HepG2 (cell line): ENCODE results near the gene OGFR. TPM values are rescaled to one million over a fixed set of nuclear protein-coding genes. Genes with fewer than 3 reads are reported as not detected.
A peak's percentile ranks its signal among the peaks of the same experiment; 100 is the strongest.

ENCODE experiments used
- ATAC-seq: fragments of 200-7000 bp; cut with Tn5 transposase; 3 replicates; pipeline ENCODE4 v1.9.1; 2020; ENCODE audit warnings: mild to moderate bottlenecking, moderate library complexity
- BruUV-seq: library from RNA; stranded (reverse); fragments of 400-500 nt; replicated peaks from 2 replicates; lab custom pipeline; 2021; lab: Mats Ljungman, UMichigan
- CTCF ChIA-PET: fragments of 300-600 bp; formaldehyde crosslinking; extraction: SDS; loops from one replicate; lab custom pipeline; 2021; ENCODE audit warnings: low total read pairs, inconsistent platforms, low intra/inter-chr PET ratio; lab: Yijun Ruan, JAX
- POLR2A ChIA-PET: fragments of 350-600 bp; sonication (Branson Sonifier 250); formaldehyde crosslinking; loops from one replicate; lab custom pipeline; 2020; ENCODE audit warnings: antibody characterized with exemption, inconsistent platforms; lab: Yijun Ruan, JAX
- DNase-seq: peaks from one replicate; pipeline ENCODE4 v3.0.0-alpha.2; 2015; ENCODE audit warnings: low spot score
- FAIRE-seq: peaks from 3 replicates; lab custom pipeline; 2011; peaks lifted over from hg19 to GRCh38; lab: Jason Lieb, UNC
- H2AFZ ChIP-seq: one replicate; pipeline ENCODE4 v1.6.1; 2011; ENCODE audit warnings: low read length, inconsistent platforms
- H3K27ac ChIP-seq: fragments of 300-600 bp; 3 replicates; pipeline ENCODE4 v1.8.0; 2011; ENCODE audit warnings: mixed run types, mild to moderate bottlenecking, mixed read lengths, low read length, inconsistent platforms; ENCODE audit not compliant: insufficient read depth; ENCODE audit errors: extremely low read length
- H3K27me3 ChIP-seq, 2 experiments: fragments of 200-600 bp in 1 of 2; 2 replicates in 1 of 2; 3 replicates in 1 of 2; pipeline versions ENCODE4 v1.6.0 to v1.8.0; 2011; ENCODE audit warnings: low read length in 2 of 2, mild to moderate bottlenecking in 2 of 2, moderate library complexity in 2 of 2, inconsistent platforms in 1 of 2; ENCODE audit not compliant: insufficient read depth in 2 of 2, control insufficient read depth in 1 of 2
- H3K36me3 ChIP-seq, 2 experiments: fragments of 200-600 bp in 1 of 2; replicated peaks in 1 of 2; 2 replicates in 1 of 2; 3 replicates in 1 of 2; pipeline versions ENCODE4 v1.5.1 to v1.8.0; 2011; ENCODE audit warnings: low read length in 2 of 2, inconsistent platforms in 1 of 2; ENCODE audit not compliant: insufficient read depth in 2 of 2, control insufficient read depth in 1 of 2
- H3K4me1 ChIP-seq: 2 replicates; pipeline ENCODE4 v1.5.1; 2012; ENCODE audit warnings: low read length, inconsistent platforms; ENCODE audit not compliant: insufficient read depth
- H3K4me2 ChIP-seq: 2 replicates; pipeline ENCODE4 v1.6.0; 2011; ENCODE audit warnings: low read depth, low read length, inconsistent platforms
- H3K4me3 ChIP-seq, 3 experiments: fragments of 200-600 bp in 1 of 3; sonication (generic), shearing (Covaris generic) in 1 of 3; replicated peaks in 1 of 3; 2 replicates each; pipeline ENCODE4 v1.5.1; 2011 to 2016; ENCODE audit warnings: low read length in 3 of 3, inconsistent platforms in 2 of 3, low read depth in 2 of 3, mild to moderate bottlenecking in 2 of 3, control low read depth in 1 of 3, mixed read lengths in 1 of 3; ENCODE audit not compliant: insufficient read depth in 1 of 3
- H3K79me2 ChIP-seq: one replicate; pipeline ENCODE4 v1.6.1; 2011; ENCODE audit warnings: low read length, inconsistent platforms; ENCODE audit not compliant: insufficient read depth
- H3K9ac ChIP-seq: 2 replicates; pipeline ENCODE4 v1.6.0; 2011; ENCODE audit warnings: mild to moderate bottlenecking, low read depth, low read length, inconsistent platforms; ENCODE audit not compliant: insufficient read depth
- H3K9me3 ChIP-seq: 2 replicates; pipeline ENCODE4 v1.5.1; 2012; ENCODE audit warnings: mild to moderate bottlenecking, low read length
- H4K20me1 ChIP-seq: 2 replicates; pipeline ENCODE4 v1.6.0; 2011; ENCODE audit warnings: inconsistent platforms, mild to moderate bottlenecking, low read length, moderate library complexity; ENCODE audit not compliant: insufficient read depth
- ARNT2 ChIP-seq: sonication (generic); formaldehyde crosslinking; IDR thresholded peaks from 2 replicates; pipeline ENCODE4 v1.8.0; 2022; ENCODE audit warnings: mild to moderate bottlenecking, low read depth, missing genetic modification reagents, moderate library complexity
- EEA1 ChIP-seq: sonication (generic); formaldehyde crosslinking; IDR thresholded peaks from 2 replicates; pipeline ENCODE4 v1.5.1; 2020; ENCODE audit warnings: mild to moderate bottlenecking, missing genetic modification reagents, borderline replicate concordance
- GABPB1 ChIP-seq: IDR thresholded peaks from 2 replicates; pipeline ENCODE4 v1.6.1; 2016; ENCODE audit warnings: mild to moderate bottlenecking, missing genetic modification reagents, moderate library complexity, missing compliant biosample characterization
- GATA4 ChIP-seq: sonication (generic); IDR thresholded peaks from 2 replicates; pipeline ENCODE4 v1.6.1; 2016; ENCODE audit warnings: antibody characterized with exemption, low read depth, borderline replicate concordance
- JARID2 ChIP-seq: sonication (generic); formaldehyde crosslinking; IDR thresholded peaks from 2 replicates; pipeline ENCODE4 v1.8.1; 2023; ENCODE audit warnings: missing genetic modification reagents, inconsistent platforms; ENCODE audit not compliant: insufficient replicate concordance
- MAZ ChIP-seq, 2 experiments: sonication (generic) in 1 of 2; formaldehyde crosslinking in 1 of 2; IDR thresholded peaks; 2 replicates each; pipeline versions ENCODE4 v1.5.0 to v1.6.1; 2012 to 2020; ENCODE audit warnings: low read depth in 2 of 2, mild to moderate bottlenecking in 2 of 2, borderline replicate concordance in 1 of 2, improper control_type of control experiment in 1 of 2, low read length in 1 of 2, missing genetic modification reagents in 1 of 2, moderate library complexity in 1 of 2
- RBFOX2 ChIP-seq: fragments of 200-400 bp; formaldehyde crosslinking; IDR thresholded peaks from 2 replicates; pipeline ENCODE4 v1.6.1; 2017; ENCODE audit warnings: low read depth, mild to moderate bottlenecking, low read length
- RELA ChIP-seq: sonication (generic); formaldehyde crosslinking; IDR thresholded peaks from 2 replicates; pipeline ENCODE4 v1.4.0; 2020; ENCODE audit warnings: missing genetic modification reagents
- SALL1 ChIP-seq: sonication (generic); formaldehyde crosslinking; IDR thresholded peaks from 2 replicates; pipeline ENCODE4 v1.8.0; 2022; ENCODE audit warnings: mild to moderate bottlenecking, missing genetic modification reagents
- SMC3 ChIP-seq: IDR thresholded peaks from 2 replicates; pipeline ENCODE4 v1.6.1; 2011; ENCODE audit warnings: low read length, improper control_type of control experiment
- ZNF121 ChIP-seq: sonication (generic); formaldehyde crosslinking; IDR thresholded peaks from 2 replicates; pipeline ENCODE4 v1.5.0; 2020; ENCODE audit warnings: mild to moderate bottlenecking, missing genetic modification reagents
- ZNF225 ChIP-seq: sonication (generic); formaldehyde crosslinking; IDR thresholded peaks from 2 replicates; pipeline ENCODE4 v1.4.0; 2020; ENCODE audit warnings: mild to moderate bottlenecking, missing genetic modification reagents
- ZNF530 ChIP-seq: sonication (generic); formaldehyde crosslinking; IDR thresholded peaks from 2 replicates; pipeline ENCODE4 v1.5.0; 2020; ENCODE audit warnings: low read depth, mild to moderate bottlenecking, missing genetic modification reagents
- ZNF607 ChIP-seq: sonication (generic); formaldehyde crosslinking; IDR thresholded peaks from 2 replicates; pipeline ENCODE4 v1.5.1; 2020; ENCODE audit warnings: missing genetic modification reagents, mild to moderate bottlenecking, borderline replicate concordance
- ZNF678 ChIP-seq: sonication (generic); formaldehyde crosslinking; IDR thresholded peaks from 2 replicates; pipeline ENCODE4 v1.4.0; 2020; ENCODE audit warnings: mild to moderate bottlenecking, missing genetic modification reagents
- WGBS: methylation state at CpG from one replicate; pipeline ENCODE4 v1.1.6; 2017; ENCODE audit warnings: low lambda C conversion rate; 5-methylcytosine and 5-hydroxymethylcytosine counted together
- in situ Hi-C: cut with HindIII; loops from 2 replicates; pipeline ENCODE4 v1.10.0; 2017; ENCODE audit warnings: low pct_unique_long_range_greater_than_20kb; ENCODE audit not compliant: extremely low pct_ligation_motif_present
- intact Hi-C: fragments of 100-400 bp; cut with micrococcal nuclease; formaldehyde crosslinking; loops from one replicate; pipeline ENCODE4 v1.10.0; 2022; ENCODE audit not compliant: unreplicated experiment
- polyA plus RNA-seq, 8 experiments: library from polyadenylated mRNA; depleted of rRNA in 3 of 8; stranded (reverse) in 7 of 8; unstranded in 1 of 8; fragments of >200 nt; fragmentation: Illumina TruSeq in 4 of 8; extraction: Trizol in 4 of 8; gene quantifications; 2 replicates each; pipeline versions ENCODE4 v1.2.1 to v1.2.3, GENCODE V29; 2011 to 2016; ENCODE audit warnings: low read depth in 4 of 8, missing spikeins in 1 of 8, mixed read lengths in 1 of 8; ENCODE audit not compliant: insufficient read depth in 1 of 8
- total RNA-seq, 5 experiments: library from RNA; depleted of rRNA; stranded (reverse); fragments of >200 nt; fragmentation: Illumina TruSeq; extraction: Trizol; gene quantifications; 2 replicates each; pipeline ENCODE4 v1.2.3, GENCODE V29; 2016; ENCODE audit warnings: low read depth in 1 of 5
- TF ChIP-seq, protein P1 (sequence below): sonication (generic); formaldehyde crosslinking; IDR thresholded peaks from 2 replicates; pipeline ENCODE4 v1.4.0; 2020; ENCODE audit warnings: missing genetic modification reagents, borderline replicate concordance
- TF ChIP-seq, protein P2 (sequence below): IDR thresholded peaks from 2 replicates; pipeline ENCODE4 v1.6.1; 2016; ENCODE audit warnings: mild to moderate bottlenecking, missing biosample characterization, missing genetic modification reagents

The OGFR gene
- total and polyA plus RNA-seq, 2 of the 13 experiments (the other 11 are each of a cell fraction or from before 2014, with no cell fraction given), result 47.7 to 81.8 TPM

DNA sequence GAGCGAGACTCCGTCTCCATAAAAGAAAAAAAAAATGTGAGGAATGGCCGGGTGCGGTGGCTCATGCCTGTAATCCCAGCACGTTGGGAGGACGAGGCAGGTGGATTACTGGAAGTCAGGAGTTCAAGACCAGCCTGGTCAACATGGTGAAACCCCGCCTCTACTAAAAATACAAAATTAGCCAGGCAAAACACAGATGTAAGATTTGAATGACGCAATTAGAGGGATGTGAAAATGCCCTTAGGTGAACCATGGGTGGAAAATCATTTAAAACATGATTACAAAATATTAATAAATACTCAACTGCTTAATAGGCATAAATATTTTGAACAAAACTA lies 33.1 kb downstream of the OGFR start:
- H3K4me1 ChIP-seq, result peaks cover 13% of the 10 kb centered on the region

DNA sequence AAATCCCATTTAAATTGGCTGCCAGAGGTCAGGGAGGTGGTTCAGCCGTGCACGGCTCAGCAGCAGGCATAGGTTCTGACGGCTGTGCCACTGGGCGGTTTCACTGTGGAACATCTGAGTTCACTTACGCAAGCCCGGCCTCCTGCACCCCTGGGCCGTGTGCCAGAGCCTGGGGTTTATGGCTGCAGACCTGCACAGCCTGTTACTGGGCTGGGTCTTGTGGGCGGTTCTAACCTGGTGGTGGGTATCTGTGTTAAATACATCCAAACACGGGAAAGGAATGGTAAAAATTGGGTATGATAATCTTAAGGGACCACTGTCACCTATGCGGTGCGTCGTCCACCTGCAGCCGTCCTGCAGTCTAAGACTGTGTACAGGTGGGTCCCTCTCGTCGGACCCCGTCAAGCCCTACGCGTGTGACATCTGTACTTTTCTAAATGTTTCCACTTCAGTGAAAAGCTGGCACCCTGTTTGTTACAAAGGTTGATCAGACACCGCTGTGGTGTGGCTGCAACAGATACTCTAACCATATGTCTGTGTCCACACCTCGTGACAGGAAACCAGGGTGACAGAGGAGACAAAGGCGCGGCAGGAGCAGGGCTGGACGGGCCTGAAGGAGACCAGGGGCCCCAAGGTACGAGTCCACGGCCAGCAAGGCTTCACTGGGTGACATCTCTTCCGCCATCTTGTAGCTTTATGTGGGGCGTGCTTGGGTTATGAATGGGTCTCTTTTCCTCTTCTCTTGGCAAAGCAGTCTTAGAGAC lies 33.7 kb downstream of the OGFR start:
- no peak overlapping the region for H3K9ac ChIP-seq
- 79% methylated on average over 27 of the region's 27 CpGs for WGBS
- no peak overlapping the region for H3K27ac ChIP-seq
- in situ Hi-C loops, result no loop called here
- ChIA-PET CTCF (no interaction called here), POLR2A (no interaction called here)
- H3K36me3 ChIP-seq, result peaks cover 12 to 22% of the 10 kb centered on the region in 2 experiments; a peak in 4 of 5 replicates
- H3K4me1 ChIP-seq, result peaks cover 8% of the 10 kb centered on the region; the same call in 1 of the 2 replicates
- H3K27me3 ChIP-seq, result no peaks in the 10 kb centered on the region
- no peaks in the 10 kb centered on the region for H3K79me2 ChIP-seq
- H4K20me1 ChIP-seq, result no peaks in the 10 kb centered on the region
- DNase-seq (peak; percentile 68), FAIRE-seq (peak; percentile 73), ATAC-seq (peak; percentile 71)
- H3K4me2 ChIP-seq, result no peak overlapping the region
- no peak overlapping the region for H2AFZ ChIP-seq
- intact Hi-C loops, result no loop called here
- BruUV-seq, result no TSS peak
- H3K9me3 ChIP-seq, result no peaks in the 10 kb centered on the region
- no peak overlapping the region for H3K4me3 ChIP-seq
- no peak for TF ChIP-seq ARNT2 (CRISPR knock-in tag)
- TF ChIP-seq EEA1 (CRISPR knock-in tag), result no peak
- TF ChIP-seq, protein P1, sequence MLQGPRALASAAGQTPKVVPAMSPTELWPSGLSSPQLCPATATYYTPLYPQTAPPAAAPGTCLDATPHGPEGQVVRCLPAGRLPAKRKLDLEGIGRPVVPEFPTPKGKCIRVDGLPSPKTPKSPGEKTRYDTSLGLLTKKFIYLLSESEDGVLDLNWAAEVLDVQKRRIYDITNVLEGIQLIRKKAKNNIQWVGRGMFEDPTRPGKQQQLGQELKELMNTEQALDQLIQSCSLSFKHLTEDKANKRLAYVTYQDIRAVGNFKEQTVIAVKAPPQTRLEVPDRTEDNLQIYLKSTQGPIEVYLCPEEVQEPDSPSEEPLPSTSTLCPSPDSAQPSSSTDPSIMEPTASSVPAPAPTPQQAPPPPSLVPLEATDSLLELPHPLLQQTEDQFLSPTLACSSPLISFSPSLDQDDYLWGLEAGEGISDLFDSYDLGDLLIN (CRISPR knock-in tag), result no peak
- no peak for TF ChIP-seq SMC3
- TF ChIP-seq RELA, result no peak
- TF ChIP-seq ZNF225 (CRISPR knock-in tag), result no peak
- TF ChIP-seq GABPB1, result no peak
- TF ChIP-seq SALL1 (CRISPR knock-in tag), result no peak; the same call in 1 of the 2 replicates
- TF ChIP-seq RBFOX2, result peak; percentile 52; the same call in 1 of the 2 replicates
- no peak for TF ChIP-seq ZNF121 (CRISPR knock-in tag)
- TF ChIP-seq GATA4, result no peak
- TF ChIP-seq, protein P2, sequence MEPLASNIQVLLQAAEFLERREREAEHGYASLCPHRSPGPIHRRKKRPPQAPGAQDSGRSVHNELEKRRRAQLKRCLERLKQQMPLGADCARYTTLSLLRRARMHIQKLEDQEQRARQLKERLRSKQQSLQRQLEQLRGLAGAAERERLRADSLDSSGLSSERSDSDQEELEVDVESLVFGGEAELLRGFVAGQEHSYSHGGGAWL (CRISPR knock-in tag), result no peak

More for the DNA sequence above, 33.1 kb downstream of the OGFR start:
- peaks cover 14 to 22% of the 10 kb centered on the region in 2 experiments; a peak in 4 of 5 replicates for H3K36me3 ChIP-seq
- no peak overlapping the region for H3K9ac ChIP-seq
- ChIA-PET POLR2A (no interaction called here), CTCF (no interaction called here)
- TF ChIP-seq RBFOX2 (no peak), ZNF678 (CRISPR knock-in tag) (no peak), ZNF607 (CRISPR knock-in tag) (no peak), ZNF530 (CRISPR knock-in tag) (0 out of 2 replicates have a peak, but pooled peaks have one; percentile 2), JARID2 (CRISPR knock-in tag) (no peak), MAZ (IDR thresholded peaks at IDR 0.05; ENCODE audit: borderline replicate concordance, low read depth, low read length) (no peak), MAZ (CRISPR knock-in tag; IDR thresholded peaks at IDR 0.05; ENCODE audit: low read depth) (no peak)
- no peaks in the 10 kb centered on the region for H3K27me3 ChIP-seq
- DNase-seq, result no peak
- no peak overlapping the region for H3K27ac ChIP-seq
- H3K9me3 ChIP-seq, result no peaks in the 10 kb centered on the region
- 88% methylated on average over 8 of the region's 8 CpGs for WGBS
- no peak for FAIRE-seq
- intact Hi-C loops (no loop called here), in situ Hi-C loops (no loop called here)
- H2AFZ ChIP-seq, result no peak overlapping the region
- H3K79me2 ChIP-seq, result no peaks in the 10 kb centered on the region
- ATAC-seq, result no peak
- H4K20me1 ChIP-seq, result no peaks in the 10 kb centered on the region
- no peak overlapping the region for H3K4me2 ChIP-seq
- no peak overlapping the region for H3K4me3 ChIP-seq
- no TSS peak for BruUV-seq
